ENCODE results near the gene CFAP157.

The CFAP157 gene

DNA sequence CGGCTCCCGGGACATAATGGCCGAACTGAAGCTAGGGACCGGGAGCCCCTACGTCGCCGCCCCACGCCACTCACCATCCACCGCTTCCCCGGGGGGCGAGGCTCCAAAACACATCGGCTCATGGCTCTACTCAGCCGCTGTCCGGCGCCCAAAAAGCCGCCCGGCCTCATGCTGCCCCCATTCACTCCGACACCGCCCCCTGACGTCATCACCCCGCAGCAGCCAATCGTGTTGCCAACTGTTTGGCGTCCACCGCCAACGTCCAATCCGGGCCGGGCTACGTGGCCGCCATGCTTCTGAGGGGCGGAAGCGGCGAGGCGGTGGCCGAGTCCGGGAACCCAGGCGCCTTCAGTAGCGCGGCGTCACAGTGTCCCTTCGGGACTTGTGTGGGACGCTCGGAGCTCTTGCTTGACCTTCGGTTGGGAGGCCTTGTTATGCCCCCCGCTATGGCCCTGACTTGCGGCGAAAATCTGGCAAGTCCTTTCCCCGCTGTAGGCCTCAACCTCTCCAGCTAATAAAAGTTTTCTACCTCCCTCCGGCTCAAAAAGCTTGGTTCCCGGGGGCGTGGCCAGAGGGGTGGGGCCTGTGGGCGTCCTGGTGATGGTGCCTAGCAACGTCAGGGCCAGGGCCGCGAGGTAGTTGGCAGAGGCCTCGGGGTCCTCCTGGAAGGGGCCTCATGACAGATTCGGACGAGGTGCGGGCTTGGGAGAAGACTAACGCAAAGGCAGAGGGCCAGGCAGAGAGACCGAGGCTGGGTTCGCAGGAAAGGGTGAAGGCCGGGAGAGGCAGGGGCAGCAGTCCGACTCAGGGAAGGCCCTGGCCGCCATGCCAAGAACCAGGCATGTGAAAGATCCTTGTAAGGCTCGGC, 8.9 kb downstream of the CFAP157 start, which contains the start of the genes PTRH1 and TTC16:
TSS of gene PTRH1 (minus strand) at position 194 of the 868 bp plus-strand sequence. CDS start at position 170, 24 bp downstream.
TSS of gene TTC16 (plus strand) at position 610 of the 868 bp plus-strand sequence. CDS start at position 677, 67 bp downstream.
- peak; percentile 97 for DNase-seq (ENCODE audit: low spot score)

DNA sequence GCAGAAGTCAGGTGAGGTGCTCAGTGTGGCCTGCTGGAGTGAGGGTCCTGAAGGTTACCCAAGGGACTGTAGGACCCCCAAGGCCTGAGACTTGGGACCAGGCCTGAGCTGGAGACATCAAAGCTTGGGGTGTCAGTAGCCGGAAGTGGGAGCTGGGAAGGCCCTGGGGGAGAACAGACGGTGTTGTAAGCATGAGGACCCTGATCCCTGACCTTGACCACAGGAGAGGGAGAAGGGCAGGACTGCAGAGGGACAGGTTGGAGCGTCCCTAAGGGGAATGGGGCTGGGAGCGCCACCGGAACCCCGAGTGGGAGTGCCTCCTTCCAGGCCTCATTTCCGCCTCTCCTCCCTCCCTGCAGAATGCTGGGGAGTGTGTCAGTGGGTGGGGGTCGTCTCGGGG, 9.6 kb downstream of the CFAP157 start:
- no peak for DNase-seq (ENCODE audit: low spot score)

DNA sequence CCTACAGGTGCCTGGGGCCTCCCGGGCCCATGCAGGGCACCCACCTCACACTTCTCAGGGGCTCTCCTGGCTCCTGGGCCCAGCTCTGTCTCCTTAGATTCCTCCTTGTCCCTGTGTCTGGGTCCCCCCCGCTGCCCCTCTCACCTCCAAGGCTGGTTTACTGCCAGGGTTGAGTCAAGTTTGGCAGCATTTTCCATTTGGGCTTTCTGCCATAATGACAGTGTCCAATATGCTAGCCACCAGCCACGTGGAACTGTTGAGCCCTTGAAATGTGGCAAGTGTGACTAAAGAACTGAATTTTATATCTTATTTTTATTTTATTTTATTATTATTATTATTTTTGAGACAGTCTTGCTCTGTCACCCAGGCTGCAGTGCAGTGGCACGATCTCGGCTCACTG, 11.0 kb downstream of the CFAP157 start:
- DNase-seq (ENCODE audit: low spot score), result no peak

DNA sequence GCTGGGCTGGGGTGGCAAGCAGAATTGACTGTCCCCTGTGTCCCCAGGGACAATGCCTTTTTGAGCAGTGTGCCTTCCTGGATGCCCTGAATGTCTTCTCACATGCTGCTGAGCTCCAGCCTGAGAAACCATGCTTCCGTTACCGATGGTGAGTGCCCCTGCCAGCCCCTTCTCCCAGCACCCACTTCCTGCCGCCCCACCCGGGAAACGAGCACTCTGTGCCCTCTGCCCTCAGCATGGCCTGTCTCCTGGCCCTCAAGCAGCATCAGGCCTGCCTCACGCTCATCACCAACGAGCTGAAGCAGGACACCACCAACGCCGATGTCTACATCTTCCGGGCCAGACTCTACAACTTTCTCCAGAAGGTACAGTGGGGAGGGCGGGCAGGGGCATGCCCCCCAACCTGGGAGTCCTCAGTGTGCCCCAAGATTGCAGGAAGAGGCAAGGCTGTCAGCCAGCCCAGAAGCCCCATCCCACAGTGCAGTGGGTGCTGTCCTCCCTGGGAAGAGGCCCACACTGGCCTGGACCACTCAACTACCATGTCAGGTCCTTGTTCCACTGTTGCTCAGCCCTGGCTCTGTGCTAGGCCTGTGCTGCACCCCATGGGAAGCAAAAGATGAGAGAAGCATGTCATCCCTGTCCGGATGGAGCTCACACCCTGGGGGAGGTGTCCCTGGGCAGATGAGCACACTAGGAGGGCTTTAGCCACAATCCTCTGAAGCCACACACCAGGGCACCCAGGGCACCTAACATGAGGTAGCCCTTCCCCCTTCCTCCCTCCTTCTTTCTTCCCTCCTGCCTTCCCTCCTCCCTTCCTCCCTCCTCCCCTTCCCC, 13.5 kb downstream of the CFAP157 start:
- DNase-seq (ENCODE audit: low spot score), result no peak

DNA sequence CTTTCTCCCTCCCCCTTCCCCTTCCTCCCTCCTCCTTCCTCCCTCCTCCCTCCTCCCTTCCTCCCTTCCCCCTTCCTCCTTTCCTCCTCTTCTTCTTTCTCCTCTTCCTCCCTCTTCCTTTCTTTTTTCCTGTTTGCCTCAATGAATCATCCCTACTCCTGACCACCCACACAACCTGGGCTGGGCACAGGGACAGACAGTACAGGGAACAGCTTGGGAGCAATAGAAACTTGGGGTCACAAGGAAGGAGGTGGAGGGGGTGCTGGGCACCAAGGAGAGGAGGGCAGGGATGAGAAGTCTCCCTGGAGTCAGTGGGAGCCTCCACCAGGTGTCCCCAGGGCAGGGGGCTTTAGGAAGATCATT, 14.1 kb downstream of the CFAP157 start:
- DNase-seq (ENCODE audit: low spot score), result no peak

DNA sequence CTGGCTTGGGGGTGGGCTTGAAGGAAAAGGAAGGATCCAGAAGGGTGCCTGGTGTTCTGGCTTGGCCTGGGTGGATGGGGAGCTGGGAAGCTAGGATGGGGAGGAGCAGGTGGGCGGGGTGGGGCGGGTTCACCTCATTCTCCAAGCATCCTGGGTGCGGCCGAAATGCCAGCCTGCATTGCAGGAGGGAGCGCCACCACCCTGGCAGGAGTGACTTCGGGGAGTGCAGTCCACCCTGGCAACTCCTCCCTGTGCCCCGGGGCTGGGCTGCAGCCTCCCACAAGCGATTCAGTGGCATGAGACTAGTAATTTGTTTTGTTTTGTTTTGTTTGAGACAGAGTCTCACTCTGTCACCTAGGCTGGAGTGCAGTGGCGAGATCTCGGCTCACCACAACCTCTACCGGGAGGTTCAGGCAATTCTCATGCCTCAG, 14.6 kb downstream of the CFAP157 start:
- no peak for DNase-seq (ENCODE audit: low spot score)

DNA sequence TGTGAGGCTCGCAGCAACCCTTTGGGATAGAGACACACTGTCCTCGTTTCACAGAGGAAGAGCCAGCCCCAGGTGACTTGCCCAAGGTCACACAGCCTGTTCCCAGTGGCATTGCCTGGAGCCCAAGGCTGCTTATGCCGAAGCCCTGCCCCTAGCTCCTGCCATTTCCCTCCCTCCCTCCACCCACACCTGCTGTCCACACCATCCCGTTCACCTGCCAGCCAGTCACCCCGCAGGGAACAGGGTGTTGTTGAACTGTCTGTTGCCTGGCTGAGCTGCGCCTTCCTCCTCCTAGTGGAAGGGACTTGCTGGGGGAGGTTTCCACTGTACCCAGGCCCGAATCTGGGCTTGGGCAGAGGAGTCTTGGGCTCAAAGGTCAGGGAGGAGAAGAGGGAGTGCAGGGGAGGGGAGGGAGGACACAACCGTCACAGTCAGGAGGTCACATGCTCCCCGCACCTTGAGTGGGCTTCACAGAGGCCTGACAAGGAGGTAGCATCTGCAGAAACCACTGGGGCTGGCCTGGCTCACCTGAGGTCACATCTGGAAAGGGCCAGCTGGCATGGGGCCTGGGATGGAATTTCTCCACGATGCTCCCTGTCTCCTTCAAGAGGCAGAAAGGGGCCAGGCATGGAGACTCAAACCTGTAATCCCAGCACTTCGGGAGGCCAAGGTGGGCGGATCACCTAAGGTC, 15.4 kb downstream of the CFAP157 start:
- DNase-seq (ENCODE audit: low spot score), result no peak

DNA sequence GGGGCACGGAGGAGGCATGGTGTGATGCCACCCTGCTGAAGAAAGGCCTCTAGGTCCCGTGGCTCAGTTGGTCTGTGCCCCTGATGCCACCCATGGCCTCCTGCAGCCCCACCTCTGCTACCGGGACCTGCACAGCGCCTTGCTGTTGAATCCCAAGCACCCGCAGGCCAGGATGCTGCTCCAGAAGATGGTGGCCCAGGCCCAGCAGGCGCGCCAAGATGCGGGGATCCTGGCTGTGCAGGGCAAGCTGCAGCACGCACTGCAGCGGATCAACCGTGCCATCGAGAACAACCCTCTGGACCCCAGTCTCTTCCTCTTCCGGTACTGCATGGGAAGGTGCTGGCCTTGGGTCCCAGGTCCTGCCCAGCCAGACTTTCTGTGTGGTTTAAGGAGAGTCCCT, 16.2 kb downstream of the CFAP157 start:
- DNase-seq (ENCODE audit: low spot score), result no peak

DNA sequence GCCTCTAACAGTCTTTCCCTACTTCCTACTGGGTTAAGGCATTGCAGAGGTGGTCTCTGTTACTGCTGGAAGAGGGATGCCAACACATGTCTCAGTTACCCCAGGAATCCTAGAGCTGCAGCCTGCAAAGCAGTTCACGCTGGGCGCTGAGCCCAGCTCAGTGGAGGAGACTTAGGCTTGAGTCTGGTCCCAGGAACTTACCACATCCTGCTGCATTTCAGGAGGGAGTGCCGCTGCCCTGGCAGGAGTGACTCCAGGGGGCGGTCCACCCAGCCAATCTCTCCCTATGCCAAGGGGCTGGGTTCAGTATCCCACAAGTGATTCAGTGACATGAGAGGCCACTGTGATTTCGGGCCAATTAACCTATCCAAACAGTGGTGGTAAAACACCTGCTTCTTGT, 16.7 kb downstream of the CFAP157 start:
- DNase-seq (ENCODE audit: low spot score), result no peak

DNA sequence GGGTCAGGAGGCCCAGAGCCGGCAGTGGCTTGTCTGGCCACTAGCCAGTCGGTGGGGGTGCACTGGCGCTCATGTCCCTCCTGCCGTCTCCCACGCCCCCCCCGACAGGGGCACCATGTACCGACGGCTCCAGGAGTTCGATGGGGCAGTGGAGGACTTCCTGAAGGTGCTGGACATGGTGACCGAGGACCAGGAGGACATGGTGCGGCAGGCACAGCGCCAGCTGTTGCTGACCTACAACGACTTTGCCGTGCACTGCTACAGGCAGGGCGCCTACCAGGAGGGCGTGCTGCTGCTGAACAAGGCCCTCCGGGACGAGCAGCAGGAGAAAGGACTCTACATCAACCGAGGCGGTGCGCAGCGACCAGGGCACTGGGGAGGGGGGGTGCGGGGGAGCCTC, 17.2 kb downstream of the CFAP157 start:
- DNase-seq (ENCODE audit: low spot score), result no peak

DNA sequence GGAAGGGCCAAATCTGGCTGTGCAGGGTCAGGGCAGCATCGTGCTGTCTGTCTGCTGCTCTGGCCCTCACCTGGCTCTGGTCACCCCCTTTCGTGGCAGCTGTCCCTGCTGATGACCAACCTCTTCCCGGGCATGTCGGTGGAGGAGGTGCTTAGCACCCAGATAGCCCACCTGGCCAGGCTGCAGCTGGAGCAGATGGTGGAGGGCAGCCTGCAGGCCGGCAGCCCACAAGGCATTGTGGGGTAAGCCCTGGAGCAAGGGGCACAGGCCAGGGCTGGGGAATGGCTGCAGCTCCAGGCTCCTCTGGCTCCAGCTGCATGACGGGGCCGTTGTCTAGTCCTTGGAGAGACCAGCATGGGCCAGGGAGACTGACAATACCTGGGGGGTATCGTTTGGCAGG, 20.1 kb downstream of the CFAP157 start:
- DNase-seq (ENCODE audit: low spot score), result no peak

DNA sequence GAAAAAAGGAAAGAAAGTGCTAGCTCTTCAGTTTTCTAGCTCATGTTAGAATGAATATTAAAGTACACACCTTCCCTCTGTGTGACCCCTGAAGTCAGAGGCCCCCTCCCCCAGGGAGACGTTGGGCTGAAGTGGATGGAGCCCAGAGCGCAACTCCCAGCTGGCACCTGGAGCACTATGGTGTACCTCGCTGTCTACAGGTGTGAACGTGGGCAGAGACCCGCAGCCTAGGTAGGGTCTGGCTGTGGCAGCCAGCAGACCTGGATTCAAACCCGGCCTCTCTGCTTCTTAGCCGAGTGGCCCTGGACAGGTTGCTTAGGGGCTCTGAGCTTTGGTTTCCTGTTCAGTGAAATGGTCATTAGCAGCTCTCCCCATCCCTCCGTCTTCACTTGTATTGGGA, 22.0 kb downstream of the CFAP157 start:
- no peak for DNase-seq (ENCODE audit: low spot score)

DNA sequence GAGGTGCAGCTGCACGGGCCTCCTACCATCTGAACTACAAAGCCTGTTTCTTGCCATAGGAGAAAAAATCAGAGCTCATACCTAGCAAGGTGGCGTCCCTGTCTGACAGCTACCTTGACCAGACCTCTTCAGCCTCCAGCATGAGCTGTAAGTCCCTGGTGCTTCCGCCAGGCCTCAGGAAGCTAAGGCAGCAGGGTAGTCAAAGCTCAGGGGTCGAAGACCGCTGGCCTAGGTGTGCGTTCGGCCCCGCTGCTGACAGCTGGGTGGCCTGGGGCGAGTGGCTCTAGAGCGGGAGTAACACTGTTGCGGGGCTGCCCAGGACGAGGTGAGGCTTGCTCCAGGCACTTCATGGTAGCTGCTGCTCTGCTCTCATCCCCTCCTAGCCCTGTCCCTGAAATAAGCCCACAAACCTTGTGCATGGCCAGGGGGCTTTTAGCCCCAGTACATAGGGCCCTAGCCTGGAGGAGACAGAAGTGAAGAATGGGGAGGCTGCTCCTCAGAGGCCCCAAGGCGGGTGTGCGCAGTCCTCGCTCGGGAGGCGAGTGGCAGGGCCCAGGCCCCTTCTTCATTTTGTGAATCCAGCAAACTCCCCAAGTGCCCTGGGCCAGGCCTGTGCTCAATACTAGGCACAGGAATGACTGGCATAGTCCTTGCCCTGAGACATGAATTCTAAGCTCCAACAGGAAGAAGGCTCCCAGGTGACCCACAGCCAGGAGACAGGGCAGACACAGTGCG, 22.9 kb downstream of the CFAP157 start:
- no peak for DNase-seq (ENCODE audit: low spot score)

DNA sequence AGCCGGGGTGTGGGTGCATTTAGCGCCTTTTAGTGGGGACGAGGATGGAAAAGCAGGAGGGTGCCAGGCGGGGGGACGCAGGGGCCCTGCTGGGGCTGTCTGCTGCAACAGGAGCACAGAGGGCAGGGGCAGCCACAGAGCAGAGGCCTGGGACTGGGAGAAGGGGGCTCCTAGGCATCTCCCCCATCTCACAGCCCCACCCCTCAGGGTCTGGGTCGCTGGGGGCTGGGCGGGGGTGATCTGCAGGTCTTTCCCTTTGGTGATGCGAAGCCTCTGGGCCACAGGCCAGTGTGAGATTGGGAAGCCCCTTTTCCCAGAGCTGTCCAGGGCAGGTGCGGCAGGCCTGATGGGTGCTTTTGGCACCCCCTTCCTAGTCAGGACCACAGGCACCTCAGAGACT, 23.5 kb downstream of the CFAP157 start:
- no peak for DNase-seq (ENCODE audit: low spot score)

DNA sequence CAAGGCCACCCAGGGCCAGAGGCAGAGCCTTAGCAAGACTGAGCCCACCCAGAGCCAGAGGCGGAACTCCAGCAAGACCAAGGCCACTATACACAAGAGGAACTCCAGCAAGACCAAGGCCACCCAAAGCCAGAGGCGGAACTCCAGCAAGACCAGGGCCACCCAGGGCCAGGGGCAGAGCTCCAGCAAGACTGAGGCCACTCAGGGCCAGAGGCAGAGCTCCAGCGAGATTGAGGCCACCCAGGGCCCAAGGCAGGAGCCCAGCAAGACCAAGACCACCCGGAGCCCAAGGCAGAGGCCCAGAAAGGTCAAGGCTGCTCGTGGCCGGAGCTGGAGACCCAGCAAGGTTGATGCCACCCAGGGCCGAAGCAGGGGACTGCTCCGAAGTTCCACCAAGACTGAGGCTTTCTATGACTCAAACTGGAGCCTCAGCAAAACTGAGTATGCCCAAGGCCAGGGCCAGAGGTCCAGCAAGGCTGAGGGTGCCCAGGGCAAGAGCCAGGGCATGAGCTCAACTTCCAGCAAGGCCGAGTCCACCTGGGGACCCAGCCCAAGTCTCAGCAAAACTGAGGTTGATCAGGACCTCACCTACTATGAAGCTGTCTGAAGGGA, 24.1 kb downstream of the CFAP157 start:
- no peak for DNase-seq (ENCODE audit: low spot score)

DNA sequence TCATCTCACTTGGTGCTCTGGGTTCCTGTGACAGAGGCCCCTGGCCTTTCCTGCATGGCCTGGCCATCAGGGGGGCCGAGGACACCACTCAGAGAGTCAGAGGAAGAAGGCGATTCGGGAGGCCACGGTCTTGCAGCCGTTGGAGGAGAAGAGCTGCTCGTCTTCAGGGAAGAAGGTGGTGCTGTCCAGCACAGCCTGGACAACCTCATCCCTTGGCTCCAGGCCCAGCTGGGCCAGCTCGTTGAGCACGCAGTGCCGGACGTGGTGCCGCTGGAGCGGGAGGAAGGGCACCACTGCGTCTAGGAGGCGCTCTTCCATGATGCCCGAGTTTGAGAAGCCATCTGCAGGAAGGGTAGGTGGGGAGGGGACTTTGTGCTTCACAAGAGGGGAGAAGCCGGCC, 25.1 kb downstream of the CFAP157 start:
- DNase-seq (ENCODE audit: low spot score), result no peak

DNA sequence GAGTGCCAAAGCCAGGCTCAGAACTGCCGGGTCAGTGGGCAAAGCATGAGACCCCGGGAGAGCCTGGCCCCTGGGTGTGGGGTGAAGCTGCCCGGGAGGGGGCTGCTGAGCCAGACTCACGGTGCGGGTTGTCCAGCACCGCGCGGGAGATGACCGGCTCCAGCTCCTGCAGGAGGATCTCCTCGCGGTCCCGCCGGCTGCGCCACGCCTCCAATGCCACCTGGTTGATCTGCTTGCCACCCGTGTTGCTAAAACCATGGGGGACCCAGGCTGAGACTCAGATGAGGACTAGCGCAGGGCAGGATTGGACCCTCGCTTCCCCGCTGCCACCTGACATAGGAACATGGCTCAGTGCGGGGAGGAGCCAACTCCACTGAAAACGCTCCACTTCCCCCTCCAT, 25.7 kb downstream of the CFAP157 start:
- DNase-seq (ENCODE audit: low spot score), result no peak

DNA sequence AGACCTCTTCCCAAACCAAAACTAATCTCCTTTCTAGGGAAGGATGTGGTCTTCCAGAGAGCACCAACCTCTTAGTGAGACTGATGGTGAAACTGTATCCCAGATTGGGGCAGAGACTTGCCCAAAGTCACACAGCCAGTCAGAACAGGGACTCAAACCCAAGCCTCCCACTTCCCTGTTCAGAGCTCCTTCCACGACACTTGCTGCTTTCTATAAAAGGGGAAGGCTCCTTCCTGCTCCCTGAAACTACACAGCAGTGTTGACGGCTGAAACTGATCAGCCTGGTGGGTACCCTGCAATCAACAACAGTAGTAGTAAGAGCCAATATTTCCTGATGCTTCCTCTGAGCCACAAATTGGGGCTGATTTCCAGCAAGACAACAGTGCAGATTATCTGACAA, 26.8 kb downstream of the CFAP157 start:
- no peak for DNase-seq (ENCODE audit: low spot score)

DNA sequence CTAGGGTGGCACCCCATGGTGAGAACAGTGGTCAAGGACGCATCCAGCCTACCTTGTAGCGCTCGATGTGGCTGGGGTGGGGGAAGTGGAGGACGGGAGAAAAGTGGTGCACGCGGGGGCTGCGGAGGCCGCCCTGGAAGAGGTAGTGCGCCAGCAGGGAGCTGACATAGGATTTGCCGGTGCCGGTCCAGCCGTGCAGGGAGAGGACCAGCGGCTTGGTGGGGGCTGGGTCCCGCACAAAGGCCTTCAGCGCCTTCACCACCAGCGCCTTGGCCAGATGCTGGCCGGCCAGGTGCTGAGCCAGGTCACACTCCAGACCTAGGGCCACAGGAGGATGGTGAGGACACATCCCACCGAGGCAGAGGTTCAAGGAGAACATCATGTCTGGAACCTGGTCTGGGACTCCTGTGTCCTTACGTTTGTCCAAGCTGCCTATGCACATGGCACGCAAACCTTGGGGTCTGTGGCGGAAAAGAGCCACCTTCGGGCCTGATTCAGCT, 27.5 kb downstream of the CFAP157 start:
- DNase-seq (ENCODE audit: low spot score), result no peak

DNA sequence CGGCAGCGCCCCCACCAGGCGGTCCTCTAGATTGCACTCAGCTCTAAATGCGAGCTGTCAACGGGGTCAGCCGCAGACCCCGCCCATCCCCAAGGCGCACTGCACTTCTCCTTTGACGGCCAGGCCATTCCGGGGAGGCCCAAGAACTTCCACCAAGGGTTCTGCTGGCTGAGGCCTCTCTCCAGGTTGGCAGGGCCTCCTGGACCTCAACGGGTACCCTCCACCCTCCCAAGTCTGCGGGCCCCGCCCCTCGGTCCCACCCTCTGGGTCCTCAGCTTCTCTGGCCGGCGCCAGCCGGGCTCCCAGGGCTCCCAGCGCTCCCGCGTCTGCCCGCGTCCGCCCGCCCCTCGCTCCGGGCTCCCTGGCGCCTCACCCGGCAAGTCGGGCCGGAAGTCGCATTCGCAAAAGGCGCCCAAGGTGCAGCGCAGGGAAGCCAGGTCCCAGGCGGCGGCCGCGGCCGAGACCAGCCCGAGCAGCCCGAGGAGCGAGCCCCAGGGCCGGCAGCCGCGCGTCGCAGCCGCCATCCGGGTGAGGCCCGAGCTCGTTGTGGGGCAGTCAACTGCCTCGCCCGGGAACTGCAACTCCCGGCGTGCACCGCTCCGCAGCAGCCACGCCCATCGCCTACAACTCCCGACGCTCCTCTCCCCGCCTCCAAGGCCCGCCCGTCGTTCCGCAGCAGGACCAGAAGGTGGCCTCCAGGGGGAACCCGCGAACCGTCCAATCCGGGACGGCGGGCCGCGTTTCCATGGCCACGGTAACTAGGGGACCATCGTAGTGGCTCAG, 28.1 kb downstream of the CFAP157 start, which contains the start of gene TOR2A:
TSS of gene TOR2A (minus strand) at position 548 of the 783 bp plus-strand sequence. CDS start at position 524, 24 bp downstream.
- peak; percentile 98 for DNase-seq (ENCODE audit: low spot score)
